DMS153 treated with DMSO at 0.1 percent for 48 hours (cell line): ENCODE measurements around the gene MAGEA2B.
"Not testable (repeated sequence)": the region's sequence is repeated elsewhere in the genome, so short reads cannot be mapped to it uniquely, and the experiment has no call there.

Source experiments
- DNase-seq: peaks from one replicate; lab custom pipeline; 2025; ENCODE audit not compliant: unreplicated experiment; lab: John Stamatoyannopoulos, UW

The MAGEA2B gene

GRCh38 chrX:152713815-152714787, at the start of gene MAGEA2B:
TSS of gene MAGEA2B (plus strand) at chrX:152714628. CDS start at chrX:152717107, 2,479 bp downstream.
- DNase-seq, result not testable (repeated sequence)

- DNase-seq, result no peak
Observed at GRCh38 chrX:152674135-152674534, 40.3 kb upstream of the MAGEA2B start.

DNA sequence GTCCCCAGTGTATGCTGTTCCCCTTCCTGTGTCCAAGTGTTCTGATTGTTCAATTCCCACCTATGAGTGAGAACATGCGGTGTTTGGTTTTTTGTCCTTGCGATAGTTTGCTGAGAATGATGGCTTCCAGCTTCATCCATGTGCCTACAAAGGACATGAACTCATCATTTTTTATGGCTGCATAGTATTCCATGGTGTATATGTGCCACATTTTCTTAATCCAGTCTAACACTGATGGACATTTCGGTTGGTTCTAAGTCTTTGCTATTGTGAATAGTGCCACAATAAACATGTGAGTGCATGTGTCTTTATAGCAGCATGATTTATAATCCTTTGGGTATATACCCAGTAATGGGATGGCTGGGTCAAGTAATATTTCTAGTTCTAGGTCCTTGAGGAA, 39.8 kb upstream of the MAGEA2B start:
- not testable (repeated sequence) for DNase-seq

GRCh38 chrX:152681012-152681411, 33.4 kb upstream of the MAGEA2B start:
- not testable (repeated sequence) for DNase-seq

- DNase-seq, result not testable (repeated sequence)
Observed at GRCh38 chrX:152697952-152698931, 16.2 kb upstream of the MAGEA2B start, which contains the start of gene MAGEA3. TSS of gene MAGEA3 (plus strand) at chrX:152698794. CDS start at chrX:152700833, 2,039 bp downstream.

DNA sequence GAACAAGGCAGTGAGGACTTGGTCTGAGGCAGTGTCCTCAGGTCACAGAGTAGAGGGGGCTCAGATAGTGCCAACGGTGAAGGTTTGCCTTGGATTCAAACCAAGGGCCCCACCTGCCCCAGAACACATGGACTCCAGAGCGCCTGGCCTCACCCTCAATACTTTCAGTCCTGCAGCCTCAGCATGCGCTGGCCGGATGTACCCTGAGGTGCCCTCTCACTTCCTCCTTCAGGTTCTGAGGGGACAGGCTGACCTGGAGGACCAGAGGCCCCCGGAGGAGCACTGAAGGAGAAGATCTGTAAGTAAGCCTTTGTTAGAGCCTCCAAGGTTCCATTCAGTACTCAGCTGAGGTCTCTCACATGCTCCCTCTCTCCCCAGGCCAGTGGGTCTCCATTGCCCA, 14.0 kb upstream of the MAGEA2B start:
- DNase-seq, result not testable (repeated sequence)

DNA sequence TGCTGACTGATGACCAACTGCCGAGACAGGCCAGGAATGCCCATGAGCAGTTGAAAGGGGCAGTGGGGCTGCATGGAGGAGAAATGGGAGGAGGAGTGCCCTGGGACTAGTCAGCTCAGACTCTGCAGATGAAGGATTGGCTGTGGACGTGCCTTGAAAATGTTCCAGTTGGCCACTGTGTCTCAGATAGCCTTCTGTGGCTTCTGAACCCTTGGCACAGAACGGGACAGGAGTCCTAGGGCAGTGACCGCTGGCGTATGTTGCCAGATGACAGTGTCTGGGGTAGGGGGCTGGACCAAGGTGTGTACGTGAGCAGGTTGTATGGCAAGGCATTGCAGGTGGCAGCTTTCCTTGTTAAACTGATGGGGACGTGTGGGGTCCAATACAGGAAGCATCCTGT, 7.9 kb upstream of the MAGEA2B start:
- DNase-seq, result not testable (repeated sequence)

- not testable (repeated sequence) for DNase-seq
Observed at GRCh38 chrX:152709173-152709572, 5.3 kb upstream of the MAGEA2B start, which contains the start of gene CSAG2. TSS of gene CSAG2 (minus strand) at chrX:152709273. CDS start at chrX:152709112, 161 bp downstream.

DNA sequence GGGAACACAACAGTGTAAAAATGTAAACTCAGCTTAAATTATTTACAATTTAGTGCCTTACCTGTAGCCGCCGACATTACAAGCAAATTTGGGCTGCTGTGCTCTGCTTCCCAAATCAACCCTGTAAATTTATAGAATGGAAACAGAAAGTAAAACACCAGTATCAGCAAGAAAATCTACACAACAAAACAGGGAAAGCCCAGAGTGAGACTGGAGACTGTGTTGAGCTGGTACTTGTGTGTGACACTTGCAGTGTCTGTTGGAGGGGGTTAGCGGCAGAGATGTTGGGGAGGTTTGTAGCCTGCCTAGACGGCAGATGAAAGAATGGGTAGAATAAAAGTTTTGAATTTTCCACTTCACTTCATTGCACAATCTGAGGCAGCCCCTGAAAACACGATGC, 1.2 kb upstream of the MAGEA2B start:
- DNase-seq, result not testable (repeated sequence)

GRCh38 chrX:152725409-152725808, 11.0 kb downstream of the MAGEA2B start:
- DNase-seq, result no peak

- DNase-seq, result no peak
Observed at GRCh38 chrX:152733261-152733975, 19.0 kb downstream of the MAGEA2B start, which contains the start of the genes CSAG1 and MAGEA12. TSS of gene CSAG1 (minus strand) at chrX:152733721. CDS start at chrX:152732460, 1,261 bp downstream. TSS of gene MAGEA12 (plus strand) at chrX:152733757. CDS start at chrX:152736162, 2,405 bp downstream.

DNA sequence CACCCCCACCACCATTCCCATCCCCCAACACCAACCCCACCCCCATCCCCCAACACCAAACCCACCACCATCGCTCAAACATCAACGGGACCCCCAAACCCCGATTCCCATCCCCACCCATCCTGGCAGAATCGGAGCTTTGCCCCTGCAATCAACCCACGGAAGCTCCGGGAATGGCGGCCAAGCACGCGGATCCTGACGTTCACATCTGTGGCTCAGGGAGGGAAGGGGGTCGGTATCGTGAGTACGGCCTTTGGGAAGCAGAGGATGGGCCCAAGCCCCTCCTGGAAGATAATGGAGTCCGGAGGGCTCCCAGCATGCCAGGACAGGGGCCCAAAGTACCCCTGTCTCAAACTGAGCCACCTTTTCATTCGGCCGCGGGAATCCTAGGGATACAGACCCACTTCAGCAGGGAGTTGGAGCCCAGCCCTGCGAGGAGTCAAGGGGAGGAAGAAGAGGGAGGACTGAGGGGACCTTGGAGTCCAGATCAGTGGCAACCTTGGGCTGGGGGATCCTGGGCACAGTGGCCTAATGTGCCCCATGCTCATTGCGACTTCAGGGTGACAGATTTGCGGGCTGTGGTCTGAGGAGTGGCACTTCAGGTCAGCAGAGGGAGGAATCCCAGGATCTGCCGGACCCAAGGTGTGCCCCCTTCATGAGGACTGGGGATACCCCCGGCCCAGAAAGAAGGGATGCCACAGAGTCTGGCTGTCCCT, 19.9 kb downstream of the MAGEA2B start:
- DNase-seq, result not testable (repeated sequence)

DNA sequence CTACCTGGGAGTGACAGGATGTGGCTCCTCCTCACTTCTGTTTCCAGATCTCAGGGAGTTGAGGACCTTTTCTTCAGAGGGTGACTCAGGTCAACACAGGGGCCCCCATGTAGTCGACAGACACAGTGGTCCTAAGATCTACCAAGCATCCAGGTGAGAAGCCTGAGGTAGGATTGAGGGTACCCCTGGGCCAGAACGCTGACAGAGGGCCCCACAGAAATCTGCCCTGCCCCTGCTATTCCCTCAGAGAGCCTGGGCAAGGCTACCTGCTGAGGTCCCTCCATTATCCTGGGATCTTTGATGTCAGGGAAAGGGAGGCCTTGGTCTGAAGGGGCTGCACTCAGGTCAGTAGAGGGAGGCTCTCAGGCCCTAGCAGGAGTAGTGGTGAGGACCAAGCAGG, 20.7 kb downstream of the MAGEA2B start:
- no peak for DNase-seq

DNA sequence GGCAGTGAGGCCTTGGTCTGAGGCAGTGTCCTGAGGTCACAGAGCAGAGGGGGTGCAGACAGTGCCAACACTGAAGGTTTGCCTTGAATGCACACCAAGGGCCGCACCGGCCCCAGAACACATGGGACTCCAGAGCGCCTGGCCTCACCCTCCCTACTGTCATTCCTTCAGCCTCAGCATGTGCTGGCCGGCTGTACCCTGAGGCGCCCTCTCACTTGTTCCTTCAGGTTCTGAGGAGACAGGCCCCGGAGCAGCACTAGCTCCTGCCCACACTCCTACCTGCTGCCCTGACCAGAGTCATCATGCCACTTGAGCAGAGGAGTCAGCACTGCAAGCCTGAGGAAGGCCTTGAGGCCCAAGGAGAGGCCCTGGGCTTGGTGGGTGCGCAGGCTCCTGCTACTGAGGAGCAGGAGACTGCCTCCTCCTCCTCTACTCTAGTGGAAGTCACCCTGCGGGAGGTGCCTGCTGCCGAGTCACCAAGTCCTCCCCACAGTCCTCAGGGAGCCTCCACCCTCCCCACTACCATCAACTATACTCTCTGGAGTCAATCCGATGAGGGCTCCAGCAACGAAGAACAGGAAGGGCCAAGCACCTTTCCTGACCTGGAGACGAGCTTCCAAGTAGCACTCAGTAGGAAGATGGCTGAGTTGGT, 21.6 kb downstream of the MAGEA2B start:
- no peak for DNase-seq

- not testable (repeated sequence) for DNase-seq
Observed at GRCh38 chrX:152736528-152736927, 22.1 kb downstream of the MAGEA2B start.

GRCh38 chrX:152738560-152738959, 24.1 kb downstream of the MAGEA2B start:
- DNase-seq, result no peak

DNA sequence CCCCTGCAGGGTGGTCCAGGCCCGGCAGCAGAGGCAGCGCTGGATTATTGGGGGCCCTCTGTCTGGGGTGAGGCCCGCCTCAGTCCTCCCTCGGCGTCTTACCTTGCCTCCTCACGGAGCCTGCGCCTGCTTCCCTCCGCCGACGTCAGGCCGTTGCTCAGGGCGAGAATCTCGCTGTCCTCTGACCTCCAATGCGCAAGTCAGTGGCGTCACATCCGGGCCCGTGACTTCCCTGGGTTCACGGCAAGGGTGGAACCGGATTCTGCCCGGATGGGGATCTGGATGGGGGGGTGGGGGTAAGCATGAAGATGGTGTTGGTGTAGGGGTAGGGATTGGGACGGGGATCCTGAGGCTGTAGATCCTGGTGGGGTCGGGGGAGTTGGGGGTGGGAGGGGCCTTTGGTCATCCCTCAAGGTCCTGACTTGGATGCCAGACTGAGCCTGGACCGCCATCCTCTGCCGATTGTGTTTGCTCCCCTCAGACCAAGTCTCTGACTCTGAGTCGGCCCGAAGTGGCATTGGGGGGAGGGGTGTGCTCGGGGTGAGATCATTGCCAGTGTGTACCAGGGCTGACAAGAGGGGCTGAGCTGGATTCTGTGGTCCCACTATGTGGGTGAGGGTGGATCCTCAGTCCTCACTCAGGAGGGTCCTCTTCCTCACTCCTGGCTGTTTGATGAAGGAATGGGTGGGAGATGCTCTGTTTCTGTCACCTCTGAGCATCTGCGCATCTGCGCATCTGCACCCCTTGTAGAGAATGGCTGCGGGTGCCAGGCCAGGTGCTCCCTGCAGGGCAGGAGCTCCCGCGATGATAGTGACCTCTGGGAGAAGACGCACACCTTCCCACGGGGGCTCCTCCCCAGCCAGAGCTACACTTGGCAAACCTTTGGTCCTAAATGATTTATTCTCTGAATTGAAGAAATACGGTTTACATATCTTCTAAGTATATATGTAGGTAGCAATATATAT, 39.5 kb downstream of the MAGEA2B start, which contains the start of gene MAGEA2:
Gene MAGEA2, minus strand, starts transcription at position 157 of the 965 bp plus-strand sequence. CDS start 2,479 bp downstream, outside the sequence.
- not testable (repeated sequence) for DNase-seq

GRCh38 chrX:152754871-152755270, 40.4 kb downstream of the MAGEA2B start:
- not testable (repeated sequence) for DNase-seq
